Hepatocyte (in vitro differentiated cells): ENCODE measurements around the gene CRADD.

Experiments used
- CTCF ChIP-seq: fragments of 200-600 bp; sonication (generic); IDR thresholded peaks from 2 replicates; pipeline ENCODE4 v1.5.1; 2016; ENCODE audit warnings: antibody characterized with exemption, mild to moderate bottlenecking; ENCODE audit not compliant: poor library complexity
- EZH2 ChIP-seq: fragments of 200-600 bp; sonication (generic); IDR thresholded peaks from 2 replicates; pipeline ENCODE4 v1.6.1; 2016; ENCODE audit warnings: antibody characterized with exemption, mild to moderate bottlenecking, borderline replicate concordance

GRCh38 chr12:93803424-93803807, 126.2 kb downstream of the CRADD start:
- TF ChIP-seq CTCF (no peak), EZH2 (no peak)
